MM.1S (cell line): ENCODE results near the gene USP40.

Source experiments
- DNase-seq: peaks from one replicate; pipeline ENCODE4 v3.0.0-alpha.2; 2015
- H2AFZ ChIP-seq: fragments of 300-600 bp; sonication (generic); 2 replicates; pipeline ENCODE4 v1.6.0; 2016; ENCODE audit warnings: antibody characterized with exemption, low read length
- H3F3A ChIP-seq: fragments of 300-600 bp; sonication (generic); 2 replicates; pipeline ENCODE4 v1.6.1; 2016; ENCODE audit warnings: mild to moderate bottlenecking, antibody characterized with exemption, low read length, moderate library complexity, mixed read lengths; ENCODE audit not compliant: insufficient read depth
- H3K27ac ChIP-seq: fragments of 300-600 bp; sonication (generic); 2 replicates; pipeline ENCODE4 v1.5.1; 2016; ENCODE audit warnings: mild to moderate bottlenecking, low read length
- H3K27me3 ChIP-seq: fragments of 300-600 bp; sonication (generic); replicated peaks from 2 replicates; pipeline ENCODE4 v1.6.0; 2016; ENCODE audit warnings: low read length; ENCODE audit not compliant: insufficient read depth
- H3K36me3 ChIP-seq: fragments of 300-600 bp; sonication (generic); replicated peaks from 2 replicates; pipeline ENCODE4 v1.6.1; 2016; ENCODE audit warnings: mild to moderate bottlenecking, low read length, mixed read lengths; ENCODE audit not compliant: insufficient read depth
- H3K4me1 ChIP-seq: fragments of 300-600 bp; sonication (generic); 2 replicates; pipeline ENCODE4 v1.6.1; 2016; ENCODE audit warnings: low read length, mixed read lengths
- H3K4me2 ChIP-seq: fragments of 300-600 bp; sonication (generic); 2 replicates; pipeline ENCODE4 v1.6.0; 2016; ENCODE audit warnings: low read depth, low read length
- H3K4me3 ChIP-seq: fragments of 300-600 bp; sonication (generic); 2 replicates; pipeline ENCODE4 v1.5.1; 2016; ENCODE audit warnings: low read length, mixed read lengths
- H3K79me2 ChIP-seq: fragments of 300-600 bp; sonication (generic); 2 replicates; pipeline ENCODE4 v1.6.1; 2016; ENCODE audit warnings: mixed run types, low read length, mixed read lengths
- H3K9ac ChIP-seq: fragments of 300-600 bp; sonication (generic); 2 replicates; pipeline ENCODE4 v1.6.1; 2016; ENCODE audit warnings: low read length, mixed read lengths
- H3K9me2 ChIP-seq: fragments of 300-600 bp; sonication (generic); replicated peaks from 2 replicates; pipeline ENCODE4 v1.6.1; 2016; ENCODE audit warnings: mild to moderate bottlenecking, low read length, mixed read lengths; ENCODE audit not compliant: insufficient read depth
- H3K9me3 ChIP-seq: fragments of 300-600 bp; sonication (generic); replicated peaks from 2 replicates; pipeline ENCODE4 v1.6.1; 2016; ENCODE audit warnings: mild to moderate bottlenecking, low read length, mixed read lengths; ENCODE audit not compliant: insufficient read depth
- H4K20me1 ChIP-seq: fragments of 300-600 bp; sonication (generic); 2 replicates; pipeline ENCODE4 v1.6.1; 2016; ENCODE audit warnings: mild to moderate bottlenecking, low read length, moderate library complexity, mixed read lengths; ENCODE audit not compliant: insufficient read depth
- EZH2 ChIP-seq: fragments of 300-600 bp; sonication (generic); optimal IDR thresholded peaks from 2 replicates; pipeline ENCODE3; 2017; ENCODE audit warnings: low read depth, mild to moderate bottlenecking, antibody characterized with exemption, low read length, mixed read lengths
- EZH2phosphoT487 ChIP-seq: fragments of 300-600 bp; sonication (generic); IDR thresholded peaks from 2 replicates; pipeline ENCODE4 v1.6.1; 2018; ENCODE audit warnings: antibody characterized with exemption, low read length
- TF ChIP-seq, protein P1 (sequence below): fragments of 300-600 bp; sonication (generic); IDR thresholded peaks from 2 replicates; pipeline ENCODE4 v1.5.1; 2016; ENCODE audit warnings: antibody characterized with exemption, low read length, mixed read lengths

USP40 gene

GRCh38 chr2:233455006-233455405, 111.6 kb downstream of the USP40 start:
- H3K4me3 ChIP-seq = no peak overlapping the region
- no peaks in the 10 kb centered on the region for H3K9me2 ChIP-seq
- H3K4me2 ChIP-seq = no peak overlapping the region
- no peaks in the 10 kb centered on the region for H3K4me1 ChIP-seq
- H3K79me2 ChIP-seq = no peaks in the 10 kb centered on the region
- H3K9me3 ChIP-seq = no peaks in the 10 kb centered on the region
- H4K20me1 ChIP-seq = no peaks in the 10 kb centered on the region
- DNase-seq = no peak
- no peak overlapping the region for H3K27ac ChIP-seq
- H2AFZ ChIP-seq = no peak overlapping the region
- H3K9ac ChIP-seq = no peak overlapping the region
- no peaks in the 10 kb centered on the region for H3K36me3 ChIP-seq
- TF ChIP-seq EZH2phosphoT487 (no peak), EZH2 (no peak)
- TF ChIP-seq, protein P1, sequence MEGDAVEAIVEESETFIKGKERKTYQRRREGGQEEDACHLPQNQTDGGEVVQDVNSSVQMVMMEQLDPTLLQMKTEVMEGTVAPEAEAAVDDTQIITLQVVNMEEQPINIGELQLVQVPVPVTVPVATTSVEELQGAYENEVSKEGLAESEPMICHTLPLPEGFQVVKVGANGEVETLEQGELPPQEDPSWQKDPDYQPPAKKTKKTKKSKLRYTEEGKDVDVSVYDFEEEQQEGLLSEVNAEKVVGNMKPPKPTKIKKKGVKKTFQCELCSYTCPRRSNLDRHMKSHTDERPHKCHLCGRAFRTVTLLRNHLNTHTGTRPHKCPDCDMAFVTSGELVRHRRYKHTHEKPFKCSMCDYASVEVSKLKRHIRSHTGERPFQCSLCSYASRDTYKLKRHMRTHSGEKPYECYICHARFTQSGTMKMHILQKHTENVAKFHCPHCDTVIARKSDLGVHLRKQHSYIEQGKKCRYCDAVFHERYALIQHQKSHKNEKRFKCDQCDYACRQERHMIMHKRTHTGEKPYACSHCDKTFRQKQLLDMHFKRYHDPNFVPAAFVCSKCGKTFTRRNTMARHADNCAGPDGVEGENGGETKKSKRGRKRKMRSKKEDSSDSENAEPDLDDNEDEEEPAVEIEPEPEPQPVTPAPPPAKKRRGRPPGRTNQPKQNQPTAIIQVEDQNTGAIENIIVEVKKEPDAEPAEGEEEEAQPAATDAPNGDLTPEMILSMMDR = no peak
- no peaks in the 10 kb centered on the region for H3F3A ChIP-seq
- H3K27me3 ChIP-seq = no peaks in the 10 kb centered on the region

GRCh38 chr2:233453916-233454315, 112.7 kb downstream of the USP40 start:
- Histone ChIP-seq H3K9ac (no peak overlapping the region), H3K36me3 (no peaks in the 10 kb centered on the region), H3K27ac (no peak overlapping the region), H3K4me1 (no peaks in the 10 kb centered on the region), H3K4me3 (no peak overlapping the region), H3K9me2 (no peaks in the 10 kb centered on the region), H3K4me2 (no peak overlapping the region), H3F3A (no peaks in the 10 kb centered on the region), H4K20me1 (no peaks in the 10 kb centered on the region), H3K27me3 (no peaks in the 10 kb centered on the region), H2AFZ (no peak overlapping the region), H3K79me2 (no peaks in the 10 kb centered on the region), H3K9me3 (no peaks in the 10 kb centered on the region)
- DNase-seq = no peak
- TF ChIP-seq, protein P1 = no peak
- TF ChIP-seq EZH2 (no peak), EZH2phosphoT487 (no peak)

DNA sequence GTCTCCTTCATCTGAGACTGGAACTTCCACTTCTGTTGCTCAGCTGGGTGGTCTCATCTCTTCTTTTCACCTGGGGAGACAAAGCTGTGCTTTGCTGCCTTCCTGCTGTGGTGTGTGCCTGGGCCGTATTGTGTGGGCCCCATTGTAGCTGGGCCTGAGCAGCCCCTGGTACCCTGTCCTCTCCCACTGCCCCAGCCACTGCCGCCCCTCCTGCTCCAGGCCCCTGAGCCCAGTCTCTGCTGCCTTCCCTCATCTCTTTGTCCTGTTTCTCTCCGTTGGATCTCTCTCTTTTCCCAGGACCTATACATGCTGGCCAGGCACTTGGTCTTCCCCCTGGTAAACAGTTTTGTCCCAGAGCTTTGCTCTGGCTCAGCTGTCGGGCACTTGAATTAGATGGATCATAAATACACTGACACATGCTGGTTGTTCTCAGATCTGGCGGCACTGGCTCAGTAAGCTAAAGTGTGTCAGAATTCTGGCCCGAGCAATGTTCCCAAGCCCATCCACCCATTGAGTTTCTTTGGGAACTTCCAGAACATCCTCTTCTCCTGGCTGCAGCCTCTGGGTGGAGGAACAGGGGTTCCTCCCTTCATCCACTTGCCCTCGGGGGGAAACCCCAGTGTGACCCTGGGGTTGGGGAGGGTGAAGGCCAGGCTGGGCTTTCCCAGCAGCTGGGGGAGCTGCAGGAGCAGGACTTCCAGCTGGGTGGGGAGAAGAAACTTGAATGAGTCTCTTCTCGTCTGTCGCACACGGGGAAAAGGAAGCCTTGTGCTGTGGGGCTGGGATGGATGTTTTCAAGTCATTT, 113.3 kb downstream of the USP40 start:
- no peaks in the 10 kb centered on the region for H3K27me3 ChIP-seq
- no peaks in the 10 kb centered on the region for H3F3A ChIP-seq
- H3K27ac ChIP-seq = no peak overlapping the region
- H4K20me1 ChIP-seq = no peaks in the 10 kb centered on the region
- no peak overlapping the region for H3K9ac ChIP-seq
- no peak overlapping the region for H3K4me3 ChIP-seq
- no peaks in the 10 kb centered on the region for H3K4me1 ChIP-seq
- DNase-seq = no peak
- H3K79me2 ChIP-seq = no peaks in the 10 kb centered on the region
- no peak for TF ChIP-seq EZH2
- TF ChIP-seq EZH2phosphoT487 = no peak
- TF ChIP-seq, protein P1 = no peak
- no peak overlapping the region for H3K4me2 ChIP-seq
- no peaks in the 10 kb centered on the region for H3K36me3 ChIP-seq
- H2AFZ ChIP-seq = no peak overlapping the region
- H3K9me3 ChIP-seq = no peaks in the 10 kb centered on the region
- no peaks in the 10 kb centered on the region for H3K9me2 ChIP-seq
